ENCODE results near the gene PTPRG.
"Not testable (repeated sequence)": the region's sequence is repeated elsewhere in the genome, so short reads cannot be mapped to it uniquely, and the experiment has no call there.

Gene PTPRG

DNA sequence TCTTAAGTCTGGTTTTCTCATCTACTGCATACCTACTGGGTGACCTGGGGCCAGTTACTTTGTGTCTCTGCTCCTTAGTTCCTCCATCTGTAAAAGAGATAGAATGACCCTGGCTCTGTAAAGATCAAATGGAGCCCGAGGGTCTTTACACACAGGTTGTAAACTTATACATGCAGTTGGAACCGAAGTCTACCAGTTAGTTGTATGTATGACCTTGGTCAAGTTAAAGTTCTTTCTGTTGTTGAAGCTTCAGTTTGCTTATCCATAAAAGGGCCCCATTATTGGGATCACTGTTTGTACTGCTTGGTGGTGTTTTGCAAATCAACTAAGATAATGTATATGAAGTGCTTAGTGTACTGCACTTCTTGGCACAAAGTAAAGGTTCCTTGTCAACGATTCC, 186.9 kb downstream of the PTPRG start:
- TF ChIP-seq, protein P1, sequence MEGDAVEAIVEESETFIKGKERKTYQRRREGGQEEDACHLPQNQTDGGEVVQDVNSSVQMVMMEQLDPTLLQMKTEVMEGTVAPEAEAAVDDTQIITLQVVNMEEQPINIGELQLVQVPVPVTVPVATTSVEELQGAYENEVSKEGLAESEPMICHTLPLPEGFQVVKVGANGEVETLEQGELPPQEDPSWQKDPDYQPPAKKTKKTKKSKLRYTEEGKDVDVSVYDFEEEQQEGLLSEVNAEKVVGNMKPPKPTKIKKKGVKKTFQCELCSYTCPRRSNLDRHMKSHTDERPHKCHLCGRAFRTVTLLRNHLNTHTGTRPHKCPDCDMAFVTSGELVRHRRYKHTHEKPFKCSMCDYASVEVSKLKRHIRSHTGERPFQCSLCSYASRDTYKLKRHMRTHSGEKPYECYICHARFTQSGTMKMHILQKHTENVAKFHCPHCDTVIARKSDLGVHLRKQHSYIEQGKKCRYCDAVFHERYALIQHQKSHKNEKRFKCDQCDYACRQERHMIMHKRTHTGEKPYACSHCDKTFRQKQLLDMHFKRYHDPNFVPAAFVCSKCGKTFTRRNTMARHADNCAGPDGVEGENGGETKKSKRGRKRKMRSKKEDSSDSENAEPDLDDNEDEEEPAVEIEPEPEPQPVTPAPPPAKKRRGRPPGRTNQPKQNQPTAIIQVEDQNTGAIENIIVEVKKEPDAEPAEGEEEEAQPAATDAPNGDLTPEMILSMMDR (conservative IDR thresholded peaks at IDR 0.05), result no peak
- H3K27ac ChIP-seq, result no peak overlapping the region

DNA sequence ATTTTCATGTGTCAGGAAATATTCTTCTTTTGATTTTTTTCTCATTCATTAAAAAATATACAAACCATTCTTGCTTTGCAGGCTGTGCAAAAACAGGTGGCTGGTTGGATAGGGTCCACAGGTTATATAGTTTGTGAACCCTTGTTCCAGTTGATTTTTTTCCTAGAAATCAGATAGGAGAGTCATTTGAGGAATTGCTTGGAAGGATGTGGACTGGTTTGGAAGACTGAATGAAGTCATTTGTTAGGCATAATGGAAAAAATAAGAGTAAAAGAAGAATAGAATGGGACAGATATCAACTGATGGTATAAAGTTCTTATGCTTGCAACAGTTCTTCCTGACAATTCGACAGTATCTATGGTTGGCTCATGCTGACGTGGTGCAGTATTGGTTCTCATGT, 189.4 kb downstream of the PTPRG start:
- TF ChIP-seq, protein P1 (conservative IDR thresholded peaks at IDR 0.05), result no peak
- H3K27ac ChIP-seq, result no peak overlapping the region

DNA sequence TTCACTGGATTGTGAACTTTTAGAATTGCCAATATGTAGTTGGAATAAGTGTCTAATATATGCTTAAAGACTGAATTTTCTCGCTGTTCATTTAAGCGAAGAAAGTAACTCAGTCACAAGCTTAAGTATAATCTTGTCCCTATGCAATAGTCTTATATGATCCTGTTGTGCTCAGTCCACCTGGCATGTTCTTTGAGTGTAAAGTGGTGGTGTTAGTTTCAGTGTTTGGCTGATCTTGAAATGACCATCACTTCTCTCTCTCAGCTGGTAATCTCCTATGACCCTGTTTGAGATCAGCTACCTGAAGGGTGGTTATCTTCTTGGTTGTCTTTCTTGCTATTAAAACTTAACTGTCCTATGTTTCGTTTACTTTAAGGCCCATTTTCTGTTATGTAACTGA, 197.5 kb downstream of the PTPRG start:
- H3K27ac ChIP-seq, result no peak overlapping the region
- TF ChIP-seq, protein P1 (conservative IDR thresholded peaks at IDR 0.05), result no peak

DNA sequence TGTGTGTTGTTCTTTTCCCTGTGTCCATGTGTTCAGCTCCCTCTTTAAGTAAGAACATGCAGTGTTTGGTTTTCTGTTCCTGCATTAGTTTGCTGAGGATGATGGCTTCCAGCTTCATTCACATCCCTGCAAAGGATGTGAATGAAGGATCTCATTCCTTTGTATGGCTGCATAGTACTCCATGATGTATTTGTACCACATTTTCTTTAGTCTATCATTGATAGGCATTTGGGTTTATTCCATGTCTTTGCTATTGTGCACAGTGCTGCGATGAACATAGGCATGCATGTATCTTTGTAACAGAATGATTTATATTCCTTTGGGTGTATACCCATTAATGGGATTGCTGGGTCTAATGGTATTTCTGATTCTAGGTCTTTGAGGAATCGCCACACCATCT, 199.4 kb downstream of the PTPRG start:
- H3K27ac ChIP-seq, result not testable (repeated sequence)

DNA sequence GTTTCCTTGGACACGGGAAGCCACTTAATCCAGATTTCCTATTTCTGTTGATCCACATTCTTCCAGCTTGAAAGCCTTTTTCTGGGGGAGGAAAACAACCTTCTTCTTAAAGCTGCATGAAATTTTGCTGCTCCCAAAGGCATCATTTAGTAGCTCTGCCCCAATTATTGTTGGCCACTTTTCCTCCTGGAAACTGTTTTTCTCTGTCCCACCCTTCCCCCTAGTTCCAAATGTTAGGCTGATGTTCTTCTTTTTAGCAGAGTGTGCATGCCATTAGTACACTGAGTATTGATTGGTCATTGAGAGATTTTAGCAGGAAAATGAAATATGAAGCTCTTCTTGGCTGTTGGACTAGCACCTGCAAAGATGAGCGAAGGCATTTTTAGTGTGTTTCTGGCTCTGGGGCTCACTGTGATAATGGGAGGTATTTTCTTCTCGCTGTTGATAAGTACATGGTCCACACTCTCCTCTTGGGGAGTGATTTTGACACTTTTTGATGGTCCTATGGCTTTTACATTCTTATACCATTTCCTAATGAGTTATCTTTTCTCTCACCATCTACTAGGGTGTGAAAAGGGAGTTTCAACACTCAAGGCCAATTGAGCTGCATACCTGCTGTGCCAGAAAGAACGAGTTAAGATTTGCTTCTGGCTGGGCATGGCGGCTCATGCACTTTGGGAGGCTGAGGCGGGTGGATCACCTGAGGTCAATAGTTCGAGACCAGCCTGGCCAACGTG, 200.5 kb downstream of the PTPRG start:
- H3K27ac ChIP-seq, result no peak overlapping the region
- TF ChIP-seq, protein P1 (conservative IDR thresholded peaks at IDR 0.05), result no peak

DNA sequence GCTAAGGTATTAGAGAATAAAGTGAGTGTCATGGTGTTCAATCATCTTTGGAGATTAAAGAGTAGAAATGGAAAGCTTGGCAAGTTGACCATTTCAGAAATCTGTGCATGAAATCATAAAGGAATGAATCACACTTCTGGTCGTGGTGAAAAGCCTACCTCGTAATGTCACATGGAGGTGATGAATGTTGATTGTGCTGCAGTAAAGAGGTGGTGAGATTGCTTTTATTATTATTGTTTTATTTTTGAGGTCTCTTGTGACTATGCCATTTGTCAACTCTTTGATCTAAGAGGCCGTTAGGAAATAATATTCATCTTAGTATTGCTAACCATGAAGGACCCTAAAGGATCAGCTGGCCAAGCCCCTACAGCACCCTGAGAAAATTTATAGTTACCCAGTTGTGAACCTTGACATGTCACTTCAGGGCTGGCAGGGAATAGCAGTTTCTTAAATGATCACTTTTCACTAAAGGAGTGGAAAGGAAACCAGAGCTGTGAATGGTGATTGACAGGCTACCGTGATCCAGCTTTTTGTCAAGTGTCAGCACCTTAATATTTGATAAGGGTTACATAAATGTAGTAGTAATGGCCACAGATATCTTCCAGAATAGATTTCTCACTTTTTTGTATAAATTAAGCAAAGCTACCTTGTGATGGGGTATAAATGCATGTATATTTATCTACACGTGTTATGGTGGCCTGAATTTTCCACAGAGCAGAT, 203.9 kb downstream of the PTPRG start:
- TF ChIP-seq, protein P1 (conservative IDR thresholded peaks at IDR 0.05), result no peak

DNA sequence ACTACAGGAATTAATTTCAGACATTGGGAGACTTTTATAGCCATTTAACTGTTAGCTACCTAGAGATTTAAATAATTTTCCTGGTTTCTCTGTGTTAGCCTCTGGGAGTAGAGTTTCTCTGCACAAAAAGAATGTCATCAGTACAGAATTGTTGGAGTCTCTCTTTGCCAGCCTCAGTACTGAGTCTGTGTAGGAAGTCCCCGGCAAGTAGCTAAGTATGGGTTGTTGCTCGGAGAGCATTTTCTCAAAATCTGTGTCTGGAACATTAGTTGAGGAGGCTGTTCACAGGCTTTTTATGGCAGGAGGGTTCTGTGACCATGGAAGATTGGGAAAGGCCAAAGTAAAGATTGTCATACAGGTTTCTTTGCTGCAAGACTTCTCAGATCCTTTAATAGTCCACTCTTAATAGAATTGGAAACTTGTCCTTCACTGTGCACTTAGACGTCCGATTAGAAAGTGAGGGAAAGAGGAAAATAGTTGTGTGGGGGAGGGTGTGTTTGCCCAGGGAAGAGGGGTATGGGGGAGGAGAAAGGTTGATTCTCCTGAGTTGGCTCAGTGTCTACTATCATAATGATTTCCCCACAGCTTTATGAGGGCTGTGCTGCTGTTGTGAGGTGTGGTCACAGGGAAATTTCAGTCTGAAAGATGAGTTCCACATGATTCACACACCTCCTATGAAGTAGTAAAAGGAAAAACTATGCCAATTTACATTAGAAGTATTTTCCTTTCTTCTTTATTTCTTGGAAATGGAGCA, 207.1 kb downstream of the PTPRG start:
- TF ChIP-seq, protein P1 (conservative IDR thresholded peaks at IDR 0.05), result no peak
- H3K27ac ChIP-seq, result no peak overlapping the region

More for the DNA sequence above, 203.9 kb downstream of the PTPRG start:
- H3K27ac ChIP-seq, result no peak overlapping the region

Data from VCaP (cell line).